Measurements from ENCODE around the gene IL13RA1.
"Not testable (repeated sequence)": the region's sequence is repeated elsewhere in the genome, so short reads cannot be mapped to it uniquely, and the experiment has no call there.

Gene IL13RA1

DNA sequence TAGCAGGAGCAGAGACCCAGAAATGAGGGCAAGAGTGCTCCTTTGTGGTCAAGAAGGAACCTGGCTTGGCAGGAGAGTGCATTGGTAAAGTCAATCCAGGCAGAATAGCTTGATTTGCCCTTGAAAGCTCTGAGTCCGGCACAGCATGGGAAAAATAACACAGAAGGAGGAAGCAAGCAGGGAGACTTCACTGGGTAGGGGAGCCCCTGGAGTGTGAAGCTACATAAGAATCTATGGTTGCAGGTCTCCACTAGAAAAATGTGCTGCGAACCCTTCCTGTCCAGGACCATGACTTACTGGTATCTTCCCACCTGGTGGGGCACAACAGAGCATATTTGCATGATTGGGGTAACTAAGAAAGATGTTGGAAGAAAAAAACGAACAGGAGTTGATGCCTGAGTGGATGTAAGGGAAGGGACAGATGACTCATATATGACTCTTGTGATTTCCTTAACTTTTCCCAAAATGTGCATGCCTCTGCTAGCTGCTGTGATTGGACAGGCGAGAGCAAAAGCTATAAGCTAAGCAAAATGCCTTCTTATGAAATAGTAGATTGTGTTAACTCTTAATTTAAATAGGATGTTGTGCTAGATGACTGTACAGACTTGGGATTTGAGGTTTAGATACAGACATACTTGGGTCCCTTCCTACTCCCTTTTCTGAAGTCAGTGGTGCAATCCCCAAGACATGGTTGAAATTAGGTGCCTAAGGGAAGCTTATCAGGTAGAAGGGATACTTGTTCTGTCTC lies 3.3 kb downstream of the IL13RA1 start:
- no peak for DNase-seq

DNA sequence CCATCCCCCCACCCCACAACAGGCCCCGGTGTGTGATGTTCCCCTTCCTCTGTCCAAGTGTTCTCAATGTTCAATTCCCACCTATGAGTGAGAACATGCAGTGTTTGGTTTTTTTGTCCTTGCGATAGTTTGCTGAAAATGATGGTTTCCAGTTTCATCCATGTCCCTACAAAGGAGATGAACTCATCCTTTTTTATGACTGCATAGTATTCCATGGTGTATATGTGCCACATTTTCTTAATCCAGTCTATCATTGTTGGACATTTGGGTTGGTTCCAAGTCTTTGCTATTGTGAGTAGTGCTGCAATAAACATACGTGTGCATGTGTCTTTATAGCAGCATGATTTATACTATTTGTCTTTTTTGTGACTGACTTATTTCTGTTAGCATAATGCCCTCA lies 5.1 kb downstream of the IL13RA1 start:
- DNase-seq, result not testable (repeated sequence)

DNA sequence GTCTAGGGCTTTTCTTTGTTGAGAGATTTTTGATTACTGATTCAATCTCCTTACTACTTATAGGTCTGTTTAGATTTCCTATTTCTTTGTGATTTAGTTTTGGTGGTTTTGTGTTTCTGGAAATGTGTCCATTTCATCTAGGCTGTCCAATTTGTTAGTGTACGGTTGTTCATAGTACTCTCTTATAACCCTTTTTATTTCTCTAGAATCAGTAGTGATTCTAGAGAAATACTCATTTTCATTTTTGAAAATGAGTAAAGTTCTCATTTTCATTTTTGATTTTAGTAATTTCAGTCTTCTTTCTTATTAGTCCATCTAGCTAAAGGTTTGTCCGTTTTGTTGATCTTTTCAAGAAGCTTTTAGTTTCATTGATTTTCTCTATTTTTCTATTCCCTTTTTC lies 7.5 kb downstream of the IL13RA1 start:
- DNase-seq, result no peak

DNA sequence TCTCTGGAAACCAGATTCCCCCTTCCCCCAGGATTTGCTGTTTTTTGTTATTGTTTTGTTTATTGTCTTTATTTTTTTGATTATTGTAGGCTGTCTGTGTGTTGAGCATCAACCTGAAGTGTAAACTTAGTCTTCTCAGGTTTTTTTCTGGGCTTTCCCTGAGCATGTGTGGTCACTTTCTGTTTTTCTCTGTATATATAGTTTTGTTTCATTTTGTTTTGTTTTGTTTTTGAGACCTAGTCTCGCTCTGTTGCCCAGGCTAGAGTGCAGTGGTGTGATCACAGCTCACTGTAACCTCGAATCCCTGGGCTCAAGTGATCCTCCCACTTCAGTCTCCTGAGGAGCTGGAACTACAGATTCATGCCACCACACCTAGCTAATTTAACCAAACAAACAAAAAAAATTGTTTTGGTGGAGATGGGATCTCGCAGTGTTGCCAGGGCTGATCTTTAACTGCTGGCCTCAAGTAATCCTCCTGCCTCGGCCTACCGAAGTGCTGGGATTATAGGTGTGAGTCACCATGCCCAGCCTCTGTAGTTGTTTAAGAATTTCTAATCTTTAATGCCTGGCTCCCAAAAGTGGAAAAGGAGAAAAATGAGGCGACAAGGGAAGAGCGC lies 9.1 kb downstream of the IL13RA1 start:
- no peak for DNase-seq

DNA sequence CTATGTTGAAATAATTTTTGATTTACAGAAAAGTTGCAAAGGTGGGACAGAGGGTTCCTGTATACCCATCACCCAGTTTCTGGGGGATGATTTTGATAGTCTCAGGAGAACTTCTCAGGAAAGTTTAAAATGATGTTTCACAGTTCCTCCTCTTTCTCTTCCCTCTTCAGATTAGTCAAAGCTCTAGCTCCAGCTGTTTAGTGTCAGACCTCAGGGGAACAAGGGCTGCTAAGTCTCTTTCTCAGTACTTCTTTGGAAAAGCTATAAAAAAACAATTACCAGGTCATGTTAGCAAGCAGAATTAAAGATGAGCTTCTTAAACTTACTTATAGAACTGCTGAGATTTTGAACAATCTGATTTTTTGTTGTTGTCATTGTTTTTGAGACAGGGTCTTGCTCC lies 12.2 kb downstream of the IL13RA1 start:
- no peak for DNase-seq

DNA sequence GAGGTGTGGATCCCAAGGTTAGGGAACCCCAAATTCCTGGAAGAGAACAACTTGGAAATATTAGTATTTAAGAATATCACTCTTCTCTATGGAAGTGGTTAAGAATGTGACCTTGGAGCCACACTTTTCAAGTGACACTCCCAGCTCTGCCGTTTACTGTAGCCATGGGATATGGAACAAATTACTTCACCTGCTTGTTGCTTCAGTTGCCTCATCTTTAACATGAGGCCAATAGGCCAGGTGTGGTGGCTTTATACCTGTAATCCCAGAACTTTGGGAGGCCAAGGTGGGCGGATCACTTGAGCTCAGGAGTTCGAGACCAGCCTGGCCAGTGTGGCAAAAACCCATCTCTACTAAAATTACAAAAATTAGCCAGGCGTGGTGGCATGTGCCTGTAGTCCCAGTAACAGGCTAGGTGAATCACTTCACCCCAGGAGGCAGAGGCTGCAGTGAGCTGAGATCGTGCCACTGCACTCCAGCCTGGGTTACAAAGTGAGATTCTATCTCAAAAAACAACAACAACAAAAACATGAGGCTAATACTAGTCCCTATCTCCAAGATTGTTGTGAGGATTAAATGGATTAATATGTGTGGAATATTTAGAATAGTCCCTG lies 13.0 kb downstream of the IL13RA1 start:
- DNase-seq, result no peak

DNA sequence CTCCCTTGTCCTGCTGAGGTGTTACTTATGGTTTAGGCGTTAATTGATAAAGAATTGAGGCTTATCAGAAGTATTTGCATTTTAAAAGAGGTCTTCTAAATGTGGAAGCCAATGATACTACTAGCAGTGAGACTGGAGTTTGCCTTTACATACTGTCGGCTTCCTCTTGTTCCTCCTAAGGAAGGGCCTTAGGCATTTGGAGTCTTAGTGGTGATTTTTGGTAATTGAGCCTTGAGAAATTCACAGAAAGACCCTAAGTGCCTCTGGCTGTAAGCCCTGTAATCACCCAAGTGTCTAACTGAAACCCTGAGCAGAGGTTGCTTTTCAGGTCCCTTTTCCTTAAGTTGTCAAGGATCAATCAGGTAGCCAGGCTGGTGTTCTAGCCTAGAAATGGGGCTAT lies 14.8 kb downstream of the IL13RA1 start:
- DNase-seq, result no peak

DNA sequence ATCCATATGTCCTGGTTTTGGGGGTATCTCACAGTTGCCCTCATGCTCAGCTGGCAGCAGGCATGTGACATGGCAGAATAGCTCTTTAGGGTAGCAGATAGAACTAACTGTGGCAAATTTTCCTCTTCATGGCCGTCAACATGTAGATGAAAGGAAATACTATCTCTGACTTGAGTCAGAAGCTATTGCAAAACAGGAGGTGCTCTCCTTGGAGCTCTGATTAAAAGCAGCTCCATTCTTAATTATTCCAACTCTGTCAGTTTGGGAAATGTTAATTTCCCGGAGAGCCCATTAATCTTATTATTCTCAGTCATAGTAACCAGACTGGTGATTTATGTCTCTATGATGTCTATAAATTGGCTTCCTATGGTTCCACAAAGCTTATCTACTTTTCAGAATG lies 18.2 kb downstream of the IL13RA1 start:
- DNase-seq, result no peak

DNA sequence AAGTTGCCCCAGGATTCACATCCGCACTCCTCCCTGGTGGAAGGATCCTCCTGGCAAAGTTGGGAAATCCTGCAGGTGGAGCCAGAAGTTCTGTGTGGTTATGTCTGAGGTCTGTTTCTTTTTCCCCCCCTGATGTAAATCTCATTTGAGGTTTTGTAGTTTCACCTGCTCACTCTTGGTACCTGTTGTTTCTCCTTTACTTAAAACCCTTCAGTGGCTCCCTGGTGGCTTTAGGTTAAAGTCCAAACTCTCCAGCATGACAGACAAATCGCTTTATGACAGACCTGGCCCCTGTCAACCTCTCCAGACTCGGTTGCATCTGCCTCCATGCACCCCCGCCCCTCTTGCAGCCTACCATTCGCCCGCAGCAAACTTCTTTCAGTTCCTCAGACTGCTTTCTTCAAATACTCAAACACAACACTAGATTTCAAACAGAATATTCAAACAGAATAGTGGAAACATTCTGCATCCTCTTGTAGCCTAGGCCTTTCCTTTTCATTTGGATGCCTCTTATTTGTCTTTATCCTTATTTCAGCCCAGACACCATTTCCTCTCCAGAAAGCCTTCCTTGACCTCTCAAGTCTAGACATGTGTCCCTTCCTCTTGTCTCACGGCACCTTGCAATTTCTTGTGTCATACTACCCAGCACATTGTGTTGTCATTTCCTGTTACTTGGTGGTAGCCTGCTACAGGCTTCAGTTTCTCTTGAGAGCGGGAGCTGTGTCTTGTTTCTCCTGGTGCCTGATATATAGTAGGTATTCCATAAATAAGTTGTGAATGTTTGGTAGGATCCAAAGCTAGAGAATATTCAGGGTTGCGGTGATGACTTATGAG lies 24.8 kb downstream of the IL13RA1 start:
- DNase-seq, result no peak

DNA sequence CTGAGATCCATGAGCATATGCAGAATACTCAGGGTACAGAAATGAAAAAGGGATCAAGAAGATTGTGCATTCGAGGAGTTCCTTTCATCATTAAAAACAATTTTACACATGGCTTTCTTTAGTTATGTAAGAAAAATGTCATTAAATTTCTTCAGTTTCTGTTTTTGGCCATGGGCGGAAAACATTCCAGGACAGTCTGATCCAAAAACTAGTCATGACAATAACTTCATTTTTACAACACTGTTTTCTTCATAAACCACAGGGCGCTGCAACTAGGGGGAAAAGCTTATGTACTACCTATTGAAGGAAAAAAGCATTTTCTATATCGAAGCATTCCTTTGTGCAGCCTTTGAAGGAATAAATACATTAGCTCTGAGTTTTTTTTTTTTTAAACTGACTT lies 28.2 kb downstream of the IL13RA1 start:
- DNase-seq, result no peak

DNA sequence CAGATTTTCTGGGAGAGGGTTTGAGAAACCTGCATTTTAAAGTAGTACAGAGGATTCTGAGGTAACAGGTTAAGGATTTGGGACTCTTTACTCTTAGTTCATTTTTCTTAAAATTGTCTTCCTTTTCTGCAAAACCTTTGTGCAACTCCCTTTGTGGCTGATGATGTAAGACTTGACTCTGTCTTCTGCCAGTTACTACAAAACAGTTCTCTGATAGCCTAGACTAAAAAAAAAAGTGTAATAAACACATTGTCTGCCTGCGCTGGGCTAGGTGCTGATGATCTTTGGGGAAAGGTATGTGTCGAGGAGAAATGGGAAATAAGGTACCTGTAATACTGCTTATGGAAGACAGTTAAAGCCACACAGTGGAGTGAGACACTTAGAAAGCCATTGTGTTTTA lies 28.7 kb downstream of the IL13RA1 start:
- DNase-seq, result no peak

DNA sequence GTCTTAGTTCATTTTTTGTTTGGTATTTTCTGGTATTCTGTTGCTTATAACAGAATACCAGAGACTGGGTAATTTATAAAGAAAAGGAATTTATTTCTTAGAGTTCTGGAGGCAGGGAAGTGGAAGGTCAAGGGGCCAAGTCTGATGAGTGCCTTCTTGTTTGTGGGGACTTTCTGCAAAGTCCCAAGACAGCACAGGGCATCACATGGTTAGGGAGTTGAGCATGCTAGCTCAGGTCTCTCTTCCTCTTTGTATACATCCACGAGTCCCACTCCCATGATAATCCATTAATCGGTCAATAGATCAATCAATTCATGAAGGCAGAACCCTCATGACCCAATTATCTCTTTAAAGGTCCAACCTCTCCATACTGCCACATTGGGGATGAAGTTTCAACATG lies 31.1 kb downstream of the IL13RA1 start:
- no peak for DNase-seq

DNA sequence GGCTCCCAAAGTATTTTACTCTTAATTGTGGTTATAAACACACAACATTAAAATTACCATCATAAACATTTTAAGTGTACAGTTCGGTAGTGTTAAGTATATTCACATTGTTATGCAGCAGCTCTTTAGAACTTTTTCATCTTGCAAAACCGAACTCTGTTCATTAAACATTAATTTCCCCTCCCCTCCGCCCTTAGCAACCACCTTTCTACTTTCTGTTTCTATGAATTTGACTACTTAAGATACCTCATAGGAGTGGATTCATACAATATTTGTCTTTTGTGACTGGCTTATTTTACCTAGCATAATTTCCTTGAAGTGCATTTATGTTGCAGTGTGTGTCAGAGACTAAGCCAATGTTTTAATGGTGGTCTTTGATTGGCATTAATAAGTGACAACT lies 32.6 kb downstream of the IL13RA1 start:
- DNase-seq, result no peak

DNA sequence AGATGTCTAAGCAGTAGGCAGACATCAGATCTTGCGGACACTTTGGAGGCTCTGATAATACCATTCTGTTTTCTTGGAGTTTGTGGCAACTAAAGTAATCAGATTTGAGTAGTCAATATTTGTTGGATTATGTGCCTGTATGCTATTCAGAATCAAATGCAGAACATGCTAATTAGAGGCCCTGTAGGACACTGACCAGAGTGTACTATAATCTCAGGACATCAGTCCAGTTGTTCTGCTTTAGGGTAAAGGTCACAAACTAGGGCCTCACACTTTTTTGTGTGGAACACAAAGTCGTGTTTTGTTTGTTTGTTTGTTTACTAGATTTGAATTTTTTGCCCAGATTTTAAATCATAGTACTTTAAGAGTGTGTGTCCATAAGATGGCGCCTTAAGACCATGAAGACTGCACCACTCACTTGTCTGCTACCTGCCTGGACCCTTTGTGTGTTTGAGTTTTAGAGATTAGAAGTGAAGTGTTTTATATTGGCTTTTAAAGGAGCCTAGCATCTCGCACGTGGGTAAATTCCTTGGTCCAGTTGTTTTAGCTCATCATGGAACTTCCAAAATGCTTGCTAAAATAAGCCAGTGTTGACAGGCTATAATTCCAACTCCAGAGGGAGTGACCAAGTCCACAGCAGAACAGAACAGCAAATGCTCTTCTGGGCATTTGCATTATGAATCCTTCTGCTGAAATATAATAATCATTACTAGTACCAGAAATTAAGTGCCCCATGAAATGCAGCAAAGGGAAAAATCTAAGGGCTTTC lies 34.7 kb downstream of the IL13RA1 start:
- no peak for DNase-seq

DNA sequence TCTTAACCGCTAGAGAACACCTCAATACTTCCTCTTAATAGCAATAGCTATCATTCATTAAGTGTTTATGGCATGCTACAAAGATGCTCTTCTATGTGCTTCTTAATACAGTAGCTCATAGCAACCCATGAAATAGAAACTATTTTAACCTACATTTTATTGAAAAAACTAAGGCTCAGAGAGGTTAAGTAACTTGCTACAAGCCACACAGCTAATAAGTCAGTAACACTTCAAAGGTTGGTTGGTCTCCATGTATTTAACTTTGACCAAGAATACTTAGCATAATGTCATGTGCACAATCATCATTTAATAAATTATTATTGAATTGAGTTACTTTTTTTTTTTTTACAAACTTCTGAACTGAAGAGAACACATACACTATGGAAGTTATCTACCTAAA lies 36.1 kb downstream of the IL13RA1 start:
- no peak for DNase-seq

DNA sequence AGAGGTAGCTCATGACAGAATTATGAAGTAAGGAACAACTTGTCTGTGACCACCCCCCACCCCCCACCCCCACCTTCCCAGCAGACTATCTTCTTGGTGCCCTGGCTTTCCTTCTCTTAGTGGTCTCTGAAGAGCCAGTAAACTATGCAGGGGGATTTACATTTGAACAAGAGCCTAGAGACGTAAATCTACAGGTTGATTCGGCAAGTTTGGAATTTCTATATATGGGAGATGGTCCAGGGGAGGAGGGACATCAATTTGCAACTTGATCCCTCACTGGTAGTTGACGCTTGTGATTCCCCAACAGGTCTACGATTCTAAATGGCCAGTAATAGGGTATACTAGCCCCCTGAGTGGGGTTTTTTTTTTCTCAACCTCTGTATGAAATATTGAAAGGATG lies 36.7 kb downstream of the IL13RA1 start:
- DNase-seq, result no peak

DNA sequence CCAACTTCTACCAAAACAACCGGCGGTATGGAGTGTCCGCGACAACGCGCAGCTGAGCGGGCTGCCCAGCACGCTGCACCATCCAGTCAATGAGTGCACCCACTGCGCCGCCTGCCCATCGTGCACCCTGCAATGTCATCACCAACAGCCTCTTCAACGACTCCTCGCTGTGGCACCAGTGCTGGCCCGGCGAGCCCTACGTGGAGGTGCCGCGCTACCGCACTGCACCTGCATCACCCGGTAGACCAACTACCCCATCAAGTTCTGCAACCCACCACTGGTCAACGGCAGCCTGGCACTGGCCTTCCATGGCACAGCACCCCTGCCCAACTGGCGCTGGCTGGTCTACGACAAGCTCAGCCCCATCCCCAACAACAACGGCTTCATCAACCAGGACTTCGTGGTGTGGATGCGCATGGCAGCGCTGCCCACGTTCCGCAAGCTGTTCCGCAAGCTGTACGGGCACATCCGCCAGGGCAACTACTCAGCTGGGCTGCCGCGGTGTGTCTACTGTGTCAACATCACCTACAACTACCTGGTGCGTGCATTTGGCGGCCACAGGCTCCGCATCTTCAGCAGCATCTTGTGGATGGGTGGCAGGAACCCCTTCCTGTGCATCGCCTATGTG lies 42.8 kb downstream of the IL13RA1 start:
- DNase-seq, result no peak

DNA sequence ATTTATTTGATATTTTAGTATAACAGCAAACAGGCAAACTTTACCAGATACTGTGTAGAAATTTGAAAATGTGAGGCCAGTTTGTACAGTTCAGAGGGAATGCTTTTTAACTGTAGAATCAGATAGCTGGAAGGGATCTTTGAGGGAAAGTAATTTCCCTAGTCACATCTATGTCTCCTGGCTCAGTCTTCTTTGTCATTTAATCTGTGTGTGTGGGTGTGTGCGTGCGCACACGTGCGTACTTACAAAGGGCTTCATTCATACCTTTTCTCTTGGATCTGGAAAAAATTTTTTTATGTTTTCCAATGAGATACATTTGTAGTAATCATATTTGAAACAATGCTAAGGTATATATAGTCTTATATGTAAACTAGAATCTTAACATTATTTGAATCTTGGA lies 44.6 kb downstream of the IL13RA1 start:
- no peak for DNase-seq

DNA sequence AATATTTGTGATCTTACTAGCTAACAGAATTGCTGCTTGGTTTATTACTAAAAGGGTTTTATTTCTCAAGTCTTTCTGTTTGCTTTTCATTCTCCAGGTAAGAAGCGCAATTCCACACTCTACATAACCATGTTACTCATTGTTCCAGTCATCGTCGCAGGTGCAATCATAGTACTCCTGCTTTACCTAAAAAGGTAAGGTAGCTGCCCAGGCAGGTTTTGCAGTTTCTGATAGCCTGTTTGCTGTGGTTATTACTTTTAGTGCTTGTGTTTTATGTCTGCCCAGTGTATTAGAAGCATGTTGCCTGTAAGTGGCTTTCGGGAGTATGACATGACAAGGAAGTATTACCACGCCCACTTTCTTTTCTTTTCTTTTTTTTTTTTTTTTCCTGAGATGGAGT lies 46.4 kb downstream of the IL13RA1 start:
- no peak for DNase-seq

DNA sequence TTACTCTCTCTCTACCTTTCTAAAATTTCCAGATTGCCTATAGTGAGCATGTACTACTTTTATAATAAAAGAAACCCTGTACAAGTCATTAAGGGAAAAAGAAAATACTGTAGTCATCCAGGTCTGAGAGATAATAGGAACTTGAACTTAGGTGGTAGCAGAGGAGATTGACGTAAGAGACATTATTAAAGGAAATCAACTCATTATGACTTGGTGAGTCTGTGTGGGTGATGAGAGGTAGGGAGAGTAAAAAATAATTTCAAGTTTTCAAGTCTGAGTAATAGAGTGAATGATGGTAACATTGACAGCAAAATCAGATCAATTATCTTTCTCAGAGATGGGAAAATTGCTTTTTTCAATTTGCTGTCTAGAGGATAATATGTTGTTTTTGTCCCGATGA lies 52.2 kb downstream of the IL13RA1 start:
- no peak for DNase-seq

DNA sequence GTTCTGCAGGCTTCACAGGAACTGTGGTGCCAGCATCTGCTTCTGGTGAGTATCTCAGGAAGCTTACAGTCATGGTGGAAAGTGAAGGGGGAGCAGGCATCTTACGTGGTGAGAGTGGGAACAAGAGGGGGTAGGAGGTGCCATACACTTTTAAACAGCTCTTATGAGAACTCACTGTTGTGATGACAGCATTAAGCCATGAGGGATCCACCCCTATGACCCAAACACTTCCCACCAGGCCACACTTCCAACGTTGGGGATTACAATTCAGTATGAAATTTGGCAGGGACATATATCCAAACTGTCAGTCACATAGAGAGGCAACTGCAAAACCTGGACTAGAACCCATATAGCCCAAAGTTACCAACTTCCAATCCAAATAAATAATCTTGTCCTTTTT lies 53.1 kb downstream of the IL13RA1 start:
- no peak for DNase-seq

DNA sequence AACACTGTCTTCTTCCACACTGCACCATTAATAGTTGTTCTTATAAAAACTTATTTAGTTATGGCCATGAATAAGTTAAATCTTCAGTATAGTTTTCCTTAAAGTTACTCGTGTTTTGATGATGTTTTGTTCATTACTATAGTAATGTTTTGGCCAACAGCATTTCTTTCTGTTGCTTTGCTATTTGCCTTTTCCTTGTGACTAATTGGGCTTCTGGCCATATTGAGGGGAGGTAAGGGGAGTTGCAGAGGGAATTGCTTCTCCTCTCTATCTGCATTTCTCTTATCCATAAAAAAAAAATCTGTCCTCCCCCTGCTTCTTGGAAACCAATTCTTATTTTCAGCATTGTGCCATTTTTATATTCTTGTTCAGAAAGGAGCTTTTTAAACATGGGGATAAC lies 53.5 kb downstream of the IL13RA1 start:
- no peak for DNase-seq
